OCI-LY3 (cell line): ENCODE results near the gene STX1A.

Source experiments
- EZH2phosphoT487 ChIP-seq: fragments of 200-600 bp; shearing (Covaris generic); IDR thresholded peaks from 2 replicates; pipeline ENCODE4 v1.6.1; 2018; ENCODE audit warnings: antibody characterized with exemption, mixed run types, low read depth
- TF ChIP-seq, protein P1 (sequence below): fragments of 200-600, 300-600 bp; sonication (generic); IDR thresholded peaks from 2 replicates; pipeline ENCODE4 v1.5.1; 2014; ENCODE audit warnings: antibody characterized with exemption, low read length, low read depth

DNA sequence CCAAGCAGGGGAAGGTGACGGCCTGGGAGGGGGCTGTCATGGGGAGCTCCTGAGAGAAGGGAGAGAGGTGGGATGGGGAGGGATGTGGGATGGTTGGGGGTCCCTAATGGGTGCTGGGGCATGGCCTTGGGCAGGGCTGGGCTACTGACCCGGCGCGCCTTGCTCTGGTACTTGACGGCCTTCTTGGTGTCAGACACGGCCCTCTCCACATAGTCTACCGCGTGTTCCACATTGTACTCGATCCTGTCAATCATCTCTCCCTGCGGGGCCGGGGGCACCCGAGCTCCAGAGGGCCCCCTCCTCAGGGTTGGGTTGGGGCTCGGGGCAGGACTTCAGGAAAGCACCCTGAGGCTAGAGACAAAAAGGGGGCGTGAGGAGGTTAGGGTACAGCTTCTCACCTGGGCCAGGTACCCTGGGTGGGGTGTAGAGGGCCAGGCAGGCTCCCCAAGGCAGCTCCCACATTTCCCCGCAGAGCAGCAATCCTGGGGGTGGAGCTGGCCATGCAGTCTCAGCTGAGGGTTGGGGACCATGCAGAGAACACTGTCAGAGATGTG, 18.8 kb downstream of the STX1A start:
- TF ChIP-seq, protein P1, sequence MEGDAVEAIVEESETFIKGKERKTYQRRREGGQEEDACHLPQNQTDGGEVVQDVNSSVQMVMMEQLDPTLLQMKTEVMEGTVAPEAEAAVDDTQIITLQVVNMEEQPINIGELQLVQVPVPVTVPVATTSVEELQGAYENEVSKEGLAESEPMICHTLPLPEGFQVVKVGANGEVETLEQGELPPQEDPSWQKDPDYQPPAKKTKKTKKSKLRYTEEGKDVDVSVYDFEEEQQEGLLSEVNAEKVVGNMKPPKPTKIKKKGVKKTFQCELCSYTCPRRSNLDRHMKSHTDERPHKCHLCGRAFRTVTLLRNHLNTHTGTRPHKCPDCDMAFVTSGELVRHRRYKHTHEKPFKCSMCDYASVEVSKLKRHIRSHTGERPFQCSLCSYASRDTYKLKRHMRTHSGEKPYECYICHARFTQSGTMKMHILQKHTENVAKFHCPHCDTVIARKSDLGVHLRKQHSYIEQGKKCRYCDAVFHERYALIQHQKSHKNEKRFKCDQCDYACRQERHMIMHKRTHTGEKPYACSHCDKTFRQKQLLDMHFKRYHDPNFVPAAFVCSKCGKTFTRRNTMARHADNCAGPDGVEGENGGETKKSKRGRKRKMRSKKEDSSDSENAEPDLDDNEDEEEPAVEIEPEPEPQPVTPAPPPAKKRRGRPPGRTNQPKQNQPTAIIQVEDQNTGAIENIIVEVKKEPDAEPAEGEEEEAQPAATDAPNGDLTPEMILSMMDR = no peak
- no peak for TF ChIP-seq EZH2phosphoT487
